Neural progenitor cell (in vitro differentiated cells): ENCODE data around the gene KRT6B.

ENCODE experiments used
- EZH2phosphoT487 ChIP-seq: fragments of 200-600 bp; sonication (generic); IDR thresholded peaks from 2 replicates; pipeline ENCODE4 v1.6.1; 2017; ENCODE audit warnings: antibody characterized with exemption
- TF ChIP-seq, protein P1 (sequence below): fragments of 200-600 bp; sonication (generic); IDR thresholded peaks from 2 replicates; pipeline ENCODE4 v1.5.1; 2017; ENCODE audit warnings: antibody characterized with exemption, mild to moderate bottlenecking

GRCh38 chr12:52464897-52465296 lies 13.0 kb upstream of the KRT6B start:
- TF ChIP-seq, protein P1, sequence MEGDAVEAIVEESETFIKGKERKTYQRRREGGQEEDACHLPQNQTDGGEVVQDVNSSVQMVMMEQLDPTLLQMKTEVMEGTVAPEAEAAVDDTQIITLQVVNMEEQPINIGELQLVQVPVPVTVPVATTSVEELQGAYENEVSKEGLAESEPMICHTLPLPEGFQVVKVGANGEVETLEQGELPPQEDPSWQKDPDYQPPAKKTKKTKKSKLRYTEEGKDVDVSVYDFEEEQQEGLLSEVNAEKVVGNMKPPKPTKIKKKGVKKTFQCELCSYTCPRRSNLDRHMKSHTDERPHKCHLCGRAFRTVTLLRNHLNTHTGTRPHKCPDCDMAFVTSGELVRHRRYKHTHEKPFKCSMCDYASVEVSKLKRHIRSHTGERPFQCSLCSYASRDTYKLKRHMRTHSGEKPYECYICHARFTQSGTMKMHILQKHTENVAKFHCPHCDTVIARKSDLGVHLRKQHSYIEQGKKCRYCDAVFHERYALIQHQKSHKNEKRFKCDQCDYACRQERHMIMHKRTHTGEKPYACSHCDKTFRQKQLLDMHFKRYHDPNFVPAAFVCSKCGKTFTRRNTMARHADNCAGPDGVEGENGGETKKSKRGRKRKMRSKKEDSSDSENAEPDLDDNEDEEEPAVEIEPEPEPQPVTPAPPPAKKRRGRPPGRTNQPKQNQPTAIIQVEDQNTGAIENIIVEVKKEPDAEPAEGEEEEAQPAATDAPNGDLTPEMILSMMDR, result no peak
- no peak for TF ChIP-seq EZH2phosphoT487
